ENCODE data around the gene TLR5.

DNA sequence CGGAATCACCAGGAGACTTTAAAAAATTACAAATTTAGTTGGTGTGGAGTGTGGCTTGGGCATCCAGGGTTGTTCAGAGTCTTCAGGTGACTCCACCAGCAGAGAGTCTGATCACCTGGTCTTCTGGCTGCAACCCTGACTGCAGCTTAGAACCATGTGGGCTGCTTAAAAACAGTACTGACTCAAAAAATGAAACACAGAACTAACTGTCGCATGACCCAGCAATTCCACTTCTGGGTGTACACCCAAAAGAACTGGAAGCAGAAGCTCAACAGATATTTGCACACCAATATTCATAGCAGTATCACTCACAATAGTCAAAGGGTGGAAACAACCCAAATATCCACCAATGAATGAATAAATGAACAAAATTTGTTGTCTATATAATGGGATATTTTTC, 17.3 kb downstream of the TLR5 start:
- TF ChIP-seq BHLHE40 (IDR thresholded peaks at IDR 0.05; ENCODE audit: low read depth, low read length) (no peak), CEBPB (IDR thresholded peaks at IDR 0.05; ENCODE audit: low read depth, low read length) (no peak)
- TF ChIP-seq, protein P1, sequence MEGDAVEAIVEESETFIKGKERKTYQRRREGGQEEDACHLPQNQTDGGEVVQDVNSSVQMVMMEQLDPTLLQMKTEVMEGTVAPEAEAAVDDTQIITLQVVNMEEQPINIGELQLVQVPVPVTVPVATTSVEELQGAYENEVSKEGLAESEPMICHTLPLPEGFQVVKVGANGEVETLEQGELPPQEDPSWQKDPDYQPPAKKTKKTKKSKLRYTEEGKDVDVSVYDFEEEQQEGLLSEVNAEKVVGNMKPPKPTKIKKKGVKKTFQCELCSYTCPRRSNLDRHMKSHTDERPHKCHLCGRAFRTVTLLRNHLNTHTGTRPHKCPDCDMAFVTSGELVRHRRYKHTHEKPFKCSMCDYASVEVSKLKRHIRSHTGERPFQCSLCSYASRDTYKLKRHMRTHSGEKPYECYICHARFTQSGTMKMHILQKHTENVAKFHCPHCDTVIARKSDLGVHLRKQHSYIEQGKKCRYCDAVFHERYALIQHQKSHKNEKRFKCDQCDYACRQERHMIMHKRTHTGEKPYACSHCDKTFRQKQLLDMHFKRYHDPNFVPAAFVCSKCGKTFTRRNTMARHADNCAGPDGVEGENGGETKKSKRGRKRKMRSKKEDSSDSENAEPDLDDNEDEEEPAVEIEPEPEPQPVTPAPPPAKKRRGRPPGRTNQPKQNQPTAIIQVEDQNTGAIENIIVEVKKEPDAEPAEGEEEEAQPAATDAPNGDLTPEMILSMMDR (conservative IDR thresholded peaks at IDR 0.05; ENCODE audit: low read depth, low read length), result no peak
